GM19193 (cell line): Measurements from ENCODE around the gene LDLRAD3.

ENCODE experiments used
- POLR2A ChIP-seq: IDR thresholded peaks from 4 replicates; pipeline ENCODE4 v1.6.1; 2011; ENCODE audit not compliant: insufficient read depth, insufficient read length; ENCODE audit errors: extremely low read depth

Gene LDLRAD3, protein sequence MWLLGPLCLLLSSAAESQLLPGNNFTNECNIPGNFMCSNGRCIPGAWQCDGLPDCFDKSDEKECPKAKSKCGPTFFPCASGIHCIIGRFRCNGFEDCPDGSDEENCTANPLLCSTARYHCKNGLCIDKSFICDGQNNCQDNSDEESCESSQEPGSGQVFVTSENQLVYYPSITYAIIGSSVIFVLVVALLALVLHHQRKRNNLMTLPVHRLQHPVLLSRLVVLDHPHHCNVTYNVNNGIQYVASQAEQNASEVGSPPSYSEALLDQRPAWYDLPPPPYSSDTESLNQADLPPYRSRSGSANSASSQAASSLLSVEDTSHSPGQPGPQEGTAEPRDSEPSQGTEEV

DNA sequence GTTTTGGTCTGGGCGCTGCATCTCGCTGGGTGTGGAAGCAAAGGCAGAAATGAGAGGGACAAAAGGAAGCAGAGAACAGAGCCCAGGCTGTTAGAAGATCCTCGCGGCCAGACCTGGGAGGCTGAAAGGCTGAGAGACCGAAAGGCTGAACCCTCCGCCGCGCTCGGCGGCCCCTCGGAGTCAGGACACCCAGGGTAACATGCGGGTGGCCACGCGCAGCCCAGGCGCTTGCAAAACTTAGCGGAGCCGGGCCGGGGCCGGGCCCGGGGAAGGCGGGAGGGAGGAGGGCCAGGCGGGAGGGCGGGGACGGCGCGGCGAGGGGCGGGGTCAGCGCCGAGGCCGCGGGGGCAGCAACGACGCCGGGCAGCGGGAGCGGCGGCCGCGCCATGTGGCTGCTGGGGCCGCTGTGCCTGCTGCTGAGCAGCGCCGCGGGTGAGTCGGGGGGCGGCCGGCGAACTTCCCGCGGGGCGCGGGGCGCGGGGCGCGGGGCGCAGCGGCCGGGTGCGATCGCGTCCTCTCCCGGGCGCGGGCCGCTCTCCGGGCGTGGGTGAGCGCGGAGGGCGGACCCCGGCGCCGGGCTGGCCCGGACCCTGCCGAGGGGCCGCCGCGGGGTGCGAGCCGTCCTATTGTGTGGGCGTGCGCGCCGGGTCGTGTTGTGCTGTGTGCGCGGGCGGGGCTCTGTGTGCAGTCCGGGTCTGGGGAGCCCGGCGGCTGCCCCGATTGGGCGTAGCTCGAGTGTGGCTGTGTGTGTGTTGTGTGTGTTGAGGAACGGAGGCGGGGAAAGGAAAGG is at the start of gene LDLRAD3:
TSS of gene LDLRAD3 (plus strand) at position 350 of the 790 bp plus-strand sequence. CDS start at position 387, 37 bp downstream.
- no peak for TF ChIP-seq POLR2A

- TF ChIP-seq POLR2A = no peak
Measured at GRCh38 chr11:35897019-35897418, 46.8 kb upstream of the LDLRAD3 start.

DNA sequence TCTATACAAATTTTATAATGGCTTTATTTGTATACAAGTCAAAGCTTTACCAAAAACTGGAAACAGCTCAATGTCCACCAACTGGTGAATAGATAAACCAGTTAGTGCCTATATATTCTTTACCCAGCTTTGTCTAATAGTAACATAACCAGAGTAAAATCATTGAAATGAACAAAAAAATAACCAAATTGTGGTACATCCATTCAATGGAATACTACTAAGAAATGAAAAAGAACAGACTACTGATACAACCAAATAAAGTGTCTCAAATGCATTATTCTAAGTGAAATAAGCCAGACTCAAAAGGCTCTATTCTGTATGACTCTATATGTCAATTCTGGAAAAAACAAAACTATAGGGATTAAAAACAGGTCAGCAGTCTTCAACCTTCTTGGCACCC is 40.9 kb upstream of the LDLRAD3 start:
- TF ChIP-seq POLR2A = no peak

GRCh38 chr11:35905646-35906276 is 38.1 kb upstream of the LDLRAD3 start:
- no peak for TF ChIP-seq POLR2A

DNA sequence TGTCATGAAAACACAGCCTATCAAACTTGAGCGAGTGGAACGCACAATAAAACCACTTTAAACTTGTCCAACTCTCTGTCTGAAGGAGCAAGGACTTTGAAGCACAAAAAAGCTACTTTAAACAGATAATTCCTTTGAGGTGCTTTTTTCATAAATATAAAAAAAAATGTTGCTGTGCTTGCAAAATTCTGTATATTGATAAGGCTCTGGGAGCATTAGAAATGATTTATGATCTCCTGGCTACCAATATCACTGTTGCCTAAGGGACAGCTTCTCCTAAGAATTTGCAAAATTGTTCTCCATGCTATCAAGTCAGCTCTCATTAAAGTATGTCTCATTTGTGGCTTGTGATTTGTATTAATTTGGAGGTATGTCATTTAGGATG is 37.6 kb upstream of the LDLRAD3 start:
- no peak for TF ChIP-seq POLR2A

GRCh38 chr11:35906681-35907080 is 37.2 kb upstream of the LDLRAD3 start:
- TF ChIP-seq POLR2A = no peak

- TF ChIP-seq POLR2A = no peak
Measured at GRCh38 chr11:35907648-35908431, 36.0 kb upstream of the LDLRAD3 start.

- TF ChIP-seq POLR2A = no peak
Measured at GRCh38 chr11:35909511-35910265, 34.2 kb upstream of the LDLRAD3 start.

DNA sequence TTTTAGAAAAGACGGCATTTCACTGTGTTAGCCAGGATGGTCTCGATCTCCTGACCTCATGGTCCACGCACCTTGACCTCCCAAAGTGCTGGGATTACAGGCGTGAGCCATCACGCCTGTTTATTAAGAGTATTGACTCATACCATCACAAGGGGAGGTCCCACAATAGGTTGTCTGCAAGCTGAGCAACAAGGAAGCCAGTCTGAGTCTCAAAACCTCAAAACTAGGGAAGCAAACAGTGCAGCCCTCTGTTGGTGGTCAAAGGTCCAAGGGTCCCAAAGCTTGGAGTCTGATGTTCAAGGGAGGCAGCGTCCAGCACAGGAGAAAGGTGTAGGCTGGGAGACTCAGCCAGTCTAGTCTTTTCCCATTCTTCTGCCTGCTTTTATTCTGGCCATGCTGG is 32.8 kb upstream of the LDLRAD3 start:
- TF ChIP-seq POLR2A = no peak

GRCh38 chr11:35911616-35912165 is 32.2 kb upstream of the LDLRAD3 start:
- TF ChIP-seq POLR2A = no peak

GRCh38 chr11:35912883-35913624 is 30.8 kb upstream of the LDLRAD3 start:
- TF ChIP-seq POLR2A = no peak

DNA sequence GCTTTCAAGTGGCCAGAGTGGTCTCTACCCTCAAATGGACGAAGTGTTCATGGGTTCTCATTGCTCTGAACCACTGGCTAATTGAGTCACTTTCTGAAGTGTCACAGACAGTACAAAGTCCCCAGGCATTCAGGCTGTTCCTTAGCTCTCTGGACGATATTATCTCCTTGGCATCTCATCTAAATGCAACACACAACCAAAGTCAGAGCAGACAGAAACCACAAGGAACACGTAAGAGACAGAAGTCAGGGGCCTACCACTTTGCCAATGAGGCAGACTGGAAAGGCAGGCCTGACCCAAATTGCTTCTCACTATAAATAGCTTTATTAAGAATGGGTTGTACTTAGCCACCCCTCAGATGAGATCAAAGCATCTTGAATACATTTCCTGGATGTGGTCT is 29.0 kb upstream of the LDLRAD3 start:
- TF ChIP-seq POLR2A = no peak

GRCh38 chr11:35916270-35916669 is 27.6 kb upstream of the LDLRAD3 start:
- no peak for TF ChIP-seq POLR2A
